MM.1S (cell line): Measurements from ENCODE around the gene WIPF2.

Experiments used
- DNase-seq: peaks from one replicate; pipeline ENCODE4 v3.0.0-alpha.2; 2015
- H2AFZ ChIP-seq: fragments of 300-600 bp; sonication (generic); 2 replicates; pipeline ENCODE4 v1.6.0; 2016; ENCODE audit warnings: antibody characterized with exemption, low read length
- H3F3A ChIP-seq: fragments of 300-600 bp; sonication (generic); 2 replicates; pipeline ENCODE4 v1.6.1; 2016; ENCODE audit warnings: mild to moderate bottlenecking, antibody characterized with exemption, low read length, moderate library complexity, mixed read lengths; ENCODE audit not compliant: insufficient read depth
- H3K27ac ChIP-seq: fragments of 300-600 bp; sonication (generic); 2 replicates; pipeline ENCODE4 v1.5.1; 2016; ENCODE audit warnings: mild to moderate bottlenecking, low read length
- H3K27me3 ChIP-seq: fragments of 300-600 bp; sonication (generic); replicated peaks from 2 replicates; pipeline ENCODE4 v1.6.0; 2016; ENCODE audit warnings: low read length; ENCODE audit not compliant: insufficient read depth
- H3K36me3 ChIP-seq: fragments of 300-600 bp; sonication (generic); replicated peaks from 2 replicates; pipeline ENCODE4 v1.6.1; 2016; ENCODE audit warnings: mild to moderate bottlenecking, low read length, mixed read lengths; ENCODE audit not compliant: insufficient read depth
- H3K4me1 ChIP-seq: fragments of 300-600 bp; sonication (generic); 2 replicates; pipeline ENCODE4 v1.6.1; 2016; ENCODE audit warnings: low read length, mixed read lengths
- H3K4me2 ChIP-seq: fragments of 300-600 bp; sonication (generic); 2 replicates; pipeline ENCODE4 v1.6.0; 2016; ENCODE audit warnings: low read depth, low read length
- H3K4me3 ChIP-seq: fragments of 300-600 bp; sonication (generic); 2 replicates; pipeline ENCODE4 v1.5.1; 2016; ENCODE audit warnings: low read length, mixed read lengths
- H3K79me2 ChIP-seq: fragments of 300-600 bp; sonication (generic); 2 replicates; pipeline ENCODE4 v1.6.1; 2016; ENCODE audit warnings: mixed run types, low read length, mixed read lengths
- H3K9ac ChIP-seq: fragments of 300-600 bp; sonication (generic); 2 replicates; pipeline ENCODE4 v1.6.1; 2016; ENCODE audit warnings: low read length, mixed read lengths
- H3K9me2 ChIP-seq: fragments of 300-600 bp; sonication (generic); replicated peaks from 2 replicates; pipeline ENCODE4 v1.6.1; 2016; ENCODE audit warnings: mild to moderate bottlenecking, low read length, mixed read lengths; ENCODE audit not compliant: insufficient read depth
- H3K9me3 ChIP-seq: fragments of 300-600 bp; sonication (generic); replicated peaks from 2 replicates; pipeline ENCODE4 v1.6.1; 2016; ENCODE audit warnings: mild to moderate bottlenecking, low read length, mixed read lengths; ENCODE audit not compliant: insufficient read depth
- H4K20me1 ChIP-seq: fragments of 300-600 bp; sonication (generic); 2 replicates; pipeline ENCODE4 v1.6.1; 2016; ENCODE audit warnings: mild to moderate bottlenecking, low read length, moderate library complexity, mixed read lengths; ENCODE audit not compliant: insufficient read depth
- CTCF ChIP-seq: fragments of 300-600 bp; sonication (generic); IDR thresholded peaks from 2 replicates; pipeline ENCODE4 v1.5.1; 2016; ENCODE audit warnings: antibody characterized with exemption, low read length, mixed read lengths
- EZH2 ChIP-seq: fragments of 300-600 bp; sonication (generic); optimal IDR thresholded peaks from 2 replicates; pipeline ENCODE3; 2017; ENCODE audit warnings: low read depth, mild to moderate bottlenecking, antibody characterized with exemption, low read length, mixed read lengths
- EZH2phosphoT487 ChIP-seq: fragments of 300-600 bp; sonication (generic); IDR thresholded peaks from 2 replicates; pipeline ENCODE4 v1.6.1; 2018; ENCODE audit warnings: antibody characterized with exemption, low read length

The WIPF2 gene

DNA sequence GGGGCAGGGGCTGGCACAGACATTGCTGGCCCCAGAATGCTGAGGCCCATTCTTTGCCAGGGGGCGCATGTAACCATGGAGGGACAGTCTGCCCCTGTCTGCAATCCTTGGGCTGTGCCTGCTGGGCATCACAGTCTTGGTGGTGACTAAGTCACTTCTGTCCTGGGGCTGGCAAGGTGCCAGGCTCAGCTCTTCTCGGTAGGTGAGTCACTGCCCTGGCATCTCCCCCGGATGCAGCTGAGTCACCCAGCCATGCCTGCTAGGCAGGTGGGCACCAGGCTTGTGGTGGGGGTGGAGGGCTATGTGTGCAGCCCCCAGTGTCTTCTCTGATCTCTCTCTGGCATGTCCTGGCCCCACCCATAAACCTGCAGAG, 95.5 kb downstream of the WIPF2 start:
- Histone ChIP-seq H3F3A (peaks cover 47% of the 10 kb centered on the region), H3K9ac (no peak overlapping the region), H3K4me2 (peak overlapping the region; percentile 50; the same call in 1 of the 2 replicates), H3K9me2 (no peaks in the 10 kb centered on the region), H3K79me2 (peaks cover 27% of the 10 kb centered on the region), H4K20me1 (no peaks in the 10 kb centered on the region), H3K4me1 (peaks cover 75% of the 10 kb centered on the region), H3K4me3 (no peak overlapping the region), H3K27ac (peak overlapping the region; percentile 54; the same call in 1 of the 2 replicates), H3K36me3 (no peaks in the 10 kb centered on the region), H2AFZ (no peak overlapping the region), H3K27me3 (no peaks in the 10 kb centered on the region), H3K9me3 (no peaks in the 10 kb centered on the region)
- peak; percentile 89 for DNase-seq
- TF ChIP-seq EZH2phosphoT487, result no peak
- TF ChIP-seq CTCF, result no peak
- TF ChIP-seq EZH2, result no peak

DNA sequence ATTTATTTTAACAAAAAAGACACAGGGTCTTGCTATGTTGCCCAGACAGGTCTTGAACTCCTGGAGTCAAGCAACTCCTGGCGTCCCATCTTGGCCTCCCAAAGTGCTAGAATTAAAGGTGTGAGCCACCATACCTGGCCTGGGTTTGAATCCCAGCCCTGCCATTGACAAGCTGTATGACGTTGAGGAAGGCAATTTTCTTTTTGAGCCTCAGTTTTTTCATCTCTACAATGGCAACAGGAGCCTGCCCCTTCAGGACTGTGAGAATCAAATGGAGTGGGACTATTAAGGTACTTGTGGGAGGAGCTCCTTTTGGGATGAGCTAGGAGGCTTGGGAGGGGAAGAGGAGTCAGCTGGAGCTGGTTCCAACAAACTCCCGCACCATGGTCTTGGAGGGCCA, 96.1 kb downstream of the WIPF2 start:
- no peaks in the 10 kb centered on the region for H3K36me3 ChIP-seq
- no peak overlapping the region for H2AFZ ChIP-seq
- H3K9me3 ChIP-seq, result no peaks in the 10 kb centered on the region
- H3K4me2 ChIP-seq, result peak overlapping the region; percentile 30; the same call in 1 of the 2 replicates
- H3K27me3 ChIP-seq, result no peaks in the 10 kb centered on the region
- H3K9me2 ChIP-seq, result no peaks in the 10 kb centered on the region
- TF ChIP-seq EZH2phosphoT487 (no peak), EZH2 (no peak), CTCF (no peak)
- DNase-seq, result no peak
- H3K9ac ChIP-seq, result no peak overlapping the region
- H3K27ac ChIP-seq, result peak overlapping the region; percentile 59; the same call in 1 of the 2 replicates
- H3K4me3 ChIP-seq, result no peak overlapping the region
- peaks cover 34% of the 10 kb centered on the region for H3K79me2 ChIP-seq
- no peaks in the 10 kb centered on the region for H4K20me1 ChIP-seq
- H3K4me1 ChIP-seq, result peaks cover 69% of the 10 kb centered on the region
- peaks cover 52% of the 10 kb centered on the region for H3F3A ChIP-seq

DNA sequence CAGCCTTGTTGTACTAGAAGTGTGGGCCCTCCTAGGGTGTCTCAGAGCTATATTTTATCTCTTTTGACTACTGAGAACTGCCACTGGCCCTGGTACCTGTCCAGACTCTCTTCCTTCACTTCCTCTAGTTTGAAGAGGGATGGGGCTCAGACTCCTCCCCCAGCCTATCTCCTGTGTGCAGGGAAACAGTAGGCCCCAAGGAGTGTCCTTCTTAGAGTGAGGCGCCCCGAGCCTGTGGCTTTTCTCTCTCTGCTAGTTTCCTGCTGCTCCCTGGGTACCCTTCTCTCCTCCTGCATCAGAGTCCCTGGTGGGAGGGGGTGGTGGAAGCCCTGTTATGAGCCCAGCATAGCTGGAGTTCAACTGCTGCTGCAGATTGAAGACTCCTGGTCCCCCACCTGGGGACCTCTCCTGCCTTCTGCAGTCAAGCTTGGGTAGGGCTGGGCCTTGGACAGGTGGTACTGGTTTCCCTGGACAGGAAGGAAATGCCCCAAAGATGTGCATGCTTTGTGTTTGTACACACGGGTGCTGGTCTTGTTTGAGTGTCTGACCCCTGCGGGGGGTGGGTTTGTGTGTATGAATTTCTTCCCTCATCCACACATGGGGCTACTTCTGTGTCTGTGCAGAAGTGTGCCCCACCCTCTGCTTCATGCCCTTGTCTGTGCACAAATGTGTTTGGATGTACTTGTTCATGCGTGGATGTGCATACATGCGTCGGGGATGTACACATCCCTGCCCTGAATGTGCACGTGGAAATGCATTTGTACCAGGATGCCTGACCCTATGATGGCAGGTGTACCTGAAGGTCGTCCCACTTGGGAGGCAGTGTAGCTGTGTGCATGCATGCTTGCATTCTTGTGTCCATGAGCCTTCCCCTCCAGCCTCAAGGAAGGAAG, 96.8 kb downstream of the WIPF2 start:
- H3K27ac ChIP-seq, result peak overlapping the region; percentile 59; the same call in 1 of the 2 replicates
- no peak overlapping the region for H3K9ac ChIP-seq
- H3K9me3 ChIP-seq, result no peaks in the 10 kb centered on the region
- no peaks in the 10 kb centered on the region for H3K9me2 ChIP-seq
- peaks cover 55% of the 10 kb centered on the region for H3F3A ChIP-seq
- H3K4me2 ChIP-seq, result peak overlapping the region; percentile 30; the same call in 1 of the 2 replicates
- H3K79me2 ChIP-seq, result peaks cover 41% of the 10 kb centered on the region
- H3K27me3 ChIP-seq, result no peaks in the 10 kb centered on the region
- peak; percentile 27 for DNase-seq
- TF ChIP-seq EZH2 (no peak), EZH2phosphoT487 (no peak), CTCF (no peak)
- no peak overlapping the region for H3K4me3 ChIP-seq
- peaks cover 61% of the 10 kb centered on the region for H3K4me1 ChIP-seq
- H3K36me3 ChIP-seq, result no peaks in the 10 kb centered on the region
- no peaks in the 10 kb centered on the region for H4K20me1 ChIP-seq
- H2AFZ ChIP-seq, result no peak overlapping the region
